Stimulated activated CD4-positive, alpha-beta T cell treated with anti-CD3 and anti-CD28 coated beads, Interleukin-4, amount 100 ng/mL, for 24 hours (primary cell): Measurements from ENCODE around the gene TBX1.

Experiments used
- DNase-seq: peaks from one replicate; pipeline ENCODE4 v3.0.0-alpha.2; 2020

TBX1 gene

GRCh38 chr22:19760058-19760950 is at the start of gene TBX1:
Gene TBX1 (plus strand): TSS chr22:19760778. CDS start chr22:19760844, 66 bp downstream.
- DNase-seq, result no peak

- no peak for DNase-seq
These were observed 47.3 kb upstream of the TBX1 start for GRCh38 chr22:19713245-19713644.

DNA sequence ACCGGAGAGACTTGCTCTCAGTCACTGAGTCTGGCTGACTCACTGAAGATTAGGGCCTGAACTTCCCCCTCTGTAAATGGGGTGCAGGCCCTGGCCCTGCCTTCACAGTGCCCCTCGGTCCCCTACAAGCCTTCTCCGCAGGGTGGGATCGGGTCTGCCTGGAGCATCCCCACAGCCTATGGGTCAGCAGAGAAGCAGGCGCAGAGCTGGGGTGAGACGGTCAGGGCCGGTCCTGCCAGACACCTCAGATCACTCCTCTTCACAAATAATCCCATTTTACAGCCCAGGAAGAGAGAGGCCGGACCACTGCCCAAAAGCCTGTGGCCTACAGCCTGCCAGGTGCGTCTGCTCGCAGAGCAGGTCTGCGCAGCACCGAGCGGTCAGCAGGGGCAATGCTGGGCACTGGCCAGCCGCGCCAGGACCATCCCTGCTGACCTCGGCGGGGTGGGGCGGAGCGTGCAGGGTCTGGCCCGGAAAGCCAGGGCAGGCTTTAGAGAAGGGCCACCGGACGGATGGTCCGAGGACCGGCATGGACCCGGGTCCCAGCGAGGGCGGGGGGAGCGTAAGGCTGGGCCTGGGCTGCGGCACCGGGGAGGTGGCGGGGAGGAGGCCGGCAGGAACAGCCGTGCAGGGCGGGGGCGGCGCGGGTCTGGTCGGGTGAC is 46.8 kb upstream of the TBX1 start:
- DNase-seq, result no peak

DNA sequence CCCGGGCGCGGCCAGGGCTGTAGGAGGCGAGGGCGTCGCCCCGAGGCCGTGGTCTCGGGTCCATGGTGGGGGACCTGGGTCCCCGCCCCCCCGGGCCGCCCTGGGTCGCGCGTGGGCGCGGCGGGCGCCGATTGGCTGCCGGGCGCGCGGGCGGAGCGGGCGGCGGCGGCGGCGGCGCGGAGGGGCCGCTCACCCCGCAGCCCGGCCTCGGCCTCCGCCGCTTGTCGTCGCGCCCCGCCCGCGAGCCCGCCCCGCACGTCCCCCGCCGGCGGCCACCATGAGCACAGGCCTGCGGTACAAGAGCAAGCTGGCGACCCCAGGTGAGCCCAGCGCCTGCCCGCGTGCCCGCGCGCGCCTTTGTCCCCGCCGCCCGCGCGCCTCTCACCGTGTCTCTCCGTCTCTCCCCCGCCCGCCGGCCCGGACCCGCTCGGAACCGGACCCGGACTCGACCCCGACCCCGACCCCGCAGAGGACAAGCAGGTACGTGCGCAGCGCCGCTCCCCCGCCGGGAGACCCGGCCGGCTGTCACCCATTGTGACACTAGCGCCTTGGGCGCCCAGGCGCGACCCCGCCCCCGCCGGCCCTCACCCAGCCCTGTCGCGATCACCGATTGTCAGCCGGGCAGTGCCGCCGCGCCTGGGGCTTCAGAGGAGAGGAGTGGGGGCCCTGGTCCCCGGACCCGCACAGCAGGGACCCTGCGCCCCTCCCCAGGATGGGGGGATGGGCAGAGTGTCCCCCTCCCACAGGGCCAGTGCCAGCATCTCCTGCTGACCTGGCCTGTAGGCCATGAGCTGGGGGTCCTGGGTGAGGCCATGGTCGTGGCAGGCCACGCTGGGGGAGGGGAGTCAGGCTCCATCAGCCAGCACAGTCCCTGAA is 46.0 kb upstream of the TBX1 start, which contains the start of gene SEPTIN5:
Gene SEPTIN5 (plus strand): TSS at position 192 of the 876 bp plus-strand sequence. CDS start 86 bp downstream, at position 278.
- DNase-seq, result no peak

DNA sequence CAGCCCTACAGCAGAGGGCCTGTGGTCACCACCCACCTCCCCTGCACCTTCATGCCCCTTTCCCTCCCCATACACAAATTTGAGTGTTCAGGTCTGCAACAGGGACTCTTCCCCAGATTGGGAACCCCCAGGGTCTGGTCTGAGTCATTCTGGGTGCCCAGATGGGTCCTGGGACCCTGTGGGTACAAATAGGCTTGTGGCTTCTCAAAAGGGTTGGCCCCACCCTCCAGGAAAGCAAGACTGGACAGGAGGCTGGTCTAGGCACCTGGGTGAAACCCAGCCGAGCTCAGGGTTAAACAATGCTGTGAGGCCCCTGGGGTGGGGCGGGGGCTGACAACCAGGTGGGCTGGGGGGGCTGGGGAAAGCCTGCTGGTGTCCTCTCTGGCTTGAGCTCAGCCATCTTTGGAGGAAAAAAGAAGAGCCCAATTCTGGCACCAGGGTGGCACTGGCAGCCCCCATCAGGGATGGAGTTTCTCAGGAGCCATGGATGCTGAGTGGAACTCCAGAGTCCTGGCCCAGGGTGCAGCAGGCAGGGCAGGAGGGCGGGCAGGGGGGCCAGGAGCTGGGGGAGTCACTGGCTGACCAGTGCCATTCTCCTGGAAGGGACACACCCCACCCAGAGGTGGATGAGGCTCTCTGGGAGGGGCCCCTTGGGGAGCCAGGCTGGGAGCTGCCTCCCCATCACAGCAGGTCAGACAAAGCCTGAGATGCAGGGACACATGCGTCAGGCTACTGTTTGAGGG is 45.2 kb upstream of the TBX1 start:
- no peak for DNase-seq

GRCh38 chr22:19716041-19716828 is 44.3 kb upstream of the TBX1 start:
- DNase-seq, result no peak

GRCh38 chr22:19716829-19717105 is 43.8 kb upstream of the TBX1 start:
- no peak for DNase-seq

DNA sequence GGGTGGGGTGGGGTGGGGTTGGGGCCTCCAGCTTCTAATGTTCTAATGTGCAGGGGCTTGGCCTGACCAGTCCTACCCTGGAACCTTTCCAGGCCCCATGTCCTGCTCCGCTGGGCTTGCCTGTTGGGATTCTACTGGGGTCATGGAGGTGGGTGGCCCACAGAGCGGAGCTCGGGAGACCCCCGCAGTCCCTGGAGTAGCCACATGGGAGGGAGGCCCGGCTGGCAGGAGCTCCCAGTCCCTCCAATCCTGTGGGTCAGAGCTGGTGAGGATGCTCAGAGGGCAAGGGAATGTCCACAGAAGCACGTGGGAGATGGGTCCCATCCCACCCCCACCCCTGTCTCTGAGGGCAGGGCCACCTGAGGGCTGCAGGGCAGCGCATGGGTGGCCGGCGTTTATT is 43.4 kb upstream of the TBX1 start:
- no peak for DNase-seq

GRCh38 chr22:19717691-19718455 is 42.7 kb upstream of the TBX1 start:
- DNase-seq, result peak; percentile 76

- no peak for DNase-seq
These were observed 42.0 kb upstream of the TBX1 start for GRCh38 chr22:19718456-19719049.

DNA sequence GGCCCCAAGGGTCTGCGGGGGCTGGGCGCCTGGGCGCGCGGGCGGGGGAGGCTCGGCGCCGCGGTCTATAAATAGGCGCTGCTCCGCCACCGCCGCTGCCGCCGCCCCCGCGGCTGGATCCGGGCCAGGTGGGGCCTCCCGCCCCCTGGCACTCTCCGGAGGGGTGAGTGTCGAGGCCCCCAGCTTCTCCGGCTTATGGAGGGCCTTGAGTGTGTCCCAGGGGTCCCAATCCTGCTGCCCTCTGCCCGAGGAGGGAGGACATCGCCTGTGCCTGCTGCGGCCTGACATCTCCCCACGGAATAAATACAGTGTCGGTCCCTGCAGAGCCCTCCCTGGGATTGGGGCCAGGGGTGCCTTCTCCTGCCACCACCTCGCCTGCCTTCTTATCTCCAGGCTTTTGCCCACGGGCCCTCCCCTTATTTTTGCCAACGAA is 41.5 kb upstream of the TBX1 start:
- no peak for DNase-seq

DNA sequence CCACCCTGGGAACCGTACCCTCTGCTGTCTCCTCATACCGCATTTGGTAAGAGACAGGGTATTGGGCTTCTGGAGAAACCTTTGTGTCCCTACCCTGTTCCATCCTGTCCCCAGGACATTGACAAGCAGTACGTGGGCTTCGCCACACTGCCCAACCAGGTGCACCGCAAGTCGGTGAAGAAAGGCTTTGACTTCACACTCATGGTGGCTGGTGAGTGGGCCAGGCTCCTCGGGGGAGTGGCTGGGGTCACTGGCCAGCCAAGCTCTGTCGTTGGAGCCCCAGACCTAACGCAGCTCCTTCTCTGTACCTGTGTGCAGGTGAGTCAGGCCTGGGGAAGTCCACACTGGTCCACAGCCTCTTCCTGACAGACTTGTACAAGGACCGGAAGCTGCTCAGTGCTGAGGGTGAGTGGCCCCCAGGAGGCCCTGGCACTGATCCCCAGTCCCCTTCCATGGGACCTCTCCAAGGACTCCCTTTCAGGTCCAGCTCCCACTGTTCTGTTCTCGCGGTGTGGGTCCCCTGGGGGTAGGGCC is 41.0 kb upstream of the TBX1 start:
- DNase-seq, result no peak

DNA sequence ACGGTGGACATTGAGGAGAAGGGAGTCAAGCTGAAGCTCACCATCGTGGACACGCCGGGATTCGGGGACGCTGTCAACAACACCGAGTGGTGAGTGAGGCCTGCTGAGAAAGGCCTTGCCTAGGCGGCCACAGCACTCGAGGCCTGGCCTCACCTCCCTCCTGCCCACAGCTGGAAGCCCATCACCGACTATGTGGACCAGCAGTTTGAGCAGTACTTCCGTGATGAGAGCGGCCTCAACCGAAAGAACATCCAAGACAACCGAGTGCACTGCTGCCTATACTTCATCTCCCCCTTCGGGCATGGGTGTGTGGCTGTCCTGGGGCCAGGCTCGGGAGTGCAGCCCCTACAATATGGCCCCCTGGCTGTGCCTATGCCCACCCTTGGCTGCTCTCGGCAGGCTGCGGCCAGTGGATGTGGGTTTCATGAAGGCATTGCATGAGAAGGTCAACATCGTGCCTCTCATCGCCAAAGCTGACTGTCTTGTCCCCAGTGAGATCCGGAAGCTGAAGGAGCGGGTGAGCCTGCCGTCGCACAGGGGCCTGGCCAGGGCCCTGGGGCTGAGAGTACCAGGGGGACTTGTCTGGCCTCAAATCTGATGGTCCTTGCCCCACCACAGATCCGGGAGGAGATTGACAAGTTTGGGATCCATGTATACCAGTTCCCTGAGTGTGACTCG is 40.3 kb upstream of the TBX1 start:
- DNase-seq, result no peak

DNA sequence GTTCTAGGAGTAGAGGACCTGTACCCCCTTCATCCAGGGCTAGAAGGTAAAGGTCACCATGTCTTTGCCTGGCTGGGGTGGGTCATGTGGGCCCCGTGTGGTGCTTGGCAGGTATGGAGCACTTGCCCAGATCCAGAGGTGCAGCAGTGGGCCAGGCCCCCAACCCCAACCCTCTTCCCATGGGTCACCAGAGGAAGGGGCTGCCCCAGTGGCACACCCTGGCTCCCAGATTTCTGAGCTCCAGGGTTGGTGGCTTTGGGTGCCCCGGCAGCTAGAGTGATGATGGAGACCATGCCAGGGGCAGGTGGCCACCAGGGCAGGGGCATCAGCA is 39.6 kb upstream of the TBX1 start:
- no peak for DNase-seq

GRCh38 chr22:19721330-19722177 is 39.0 kb upstream of the TBX1 start:
- no peak for DNase-seq

DNA sequence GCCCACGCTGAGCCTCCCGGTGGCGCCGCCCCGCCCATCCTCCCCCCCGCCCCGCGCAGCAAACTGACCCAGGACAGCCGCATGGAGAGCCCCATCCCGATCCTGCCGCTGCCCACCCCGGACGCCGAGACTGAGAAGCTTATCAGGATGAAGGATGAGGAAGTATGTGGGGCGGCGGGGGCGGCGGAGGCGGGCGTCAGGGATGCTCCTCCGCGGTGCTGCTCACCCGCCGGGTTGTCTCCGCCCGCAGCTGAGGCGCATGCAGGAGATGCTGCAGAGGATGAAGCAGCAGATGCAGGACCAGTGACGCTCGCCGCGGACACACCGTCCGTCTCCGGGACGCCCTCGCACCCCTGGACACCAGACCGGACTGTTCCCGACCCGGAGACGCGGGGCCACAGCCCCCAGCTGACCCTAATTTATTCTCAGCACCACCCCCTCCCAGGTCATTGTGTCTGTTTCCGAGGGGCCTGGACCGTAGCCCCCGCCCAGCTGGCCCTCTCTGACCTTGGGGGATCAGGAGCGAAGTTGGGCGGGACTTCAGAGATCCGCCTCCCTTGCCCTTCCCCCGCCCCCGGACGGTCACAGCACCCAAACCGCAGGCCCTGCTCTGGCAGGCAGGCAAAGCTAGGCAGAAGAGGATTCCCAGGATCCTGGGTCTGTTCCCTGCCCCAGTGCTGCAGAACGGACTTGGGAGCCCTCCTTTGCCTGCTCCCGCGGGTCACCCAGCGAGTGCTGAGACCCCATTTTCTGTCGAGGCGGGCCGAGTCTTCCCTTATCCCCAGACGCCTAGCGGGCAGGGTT is 38.2 kb upstream of the TBX1 start:
- no peak for DNase-seq

DNA sequence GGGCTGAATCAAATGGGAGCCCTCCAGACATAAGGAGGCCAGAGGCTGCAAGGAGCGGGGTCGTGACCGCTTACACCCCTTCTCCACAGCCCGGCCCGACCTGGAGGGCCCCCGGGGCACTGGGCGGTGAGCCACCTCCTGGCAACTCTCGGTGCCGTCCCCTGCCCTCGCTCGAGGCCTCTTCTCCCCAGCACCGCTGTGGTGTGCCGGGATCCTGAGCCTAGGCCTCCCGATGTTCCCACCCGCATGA is 37.7 kb upstream of the TBX1 start:
- no peak for DNase-seq
